GM18520 (cell line): Measurements from ENCODE around the gene RAB11FIP2.

Source experiments
- ATAC-seq: cut with Tn5 transposase; IDR thresholded peaks from one replicate; pipeline ENCODE4 v1.9.1; 2021; ENCODE audit not compliant: unreplicated experiment

Gene RAB11FIP2

DNA sequence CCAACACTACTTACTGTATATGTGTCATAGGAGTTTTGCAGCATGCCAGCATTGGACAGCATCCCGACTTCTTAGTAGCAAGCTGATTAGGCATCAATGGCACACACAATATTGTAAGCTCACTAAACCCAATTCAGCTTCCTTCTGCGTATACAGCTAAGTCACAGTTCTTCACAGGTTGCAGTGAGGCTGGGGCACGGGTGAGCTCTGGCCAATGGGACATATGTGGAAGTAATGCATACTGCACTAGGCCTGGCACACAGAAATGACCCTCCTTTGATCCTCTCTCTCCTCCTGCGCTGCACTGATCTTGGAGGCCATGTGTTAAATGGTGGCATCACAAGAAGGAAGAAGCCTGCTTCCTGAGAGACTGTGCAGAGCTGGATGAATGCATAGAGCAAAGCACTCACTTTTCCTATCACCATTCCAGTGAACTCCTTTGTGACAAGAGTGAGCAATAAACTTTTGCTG, 11.9 kb downstream of the RAB11FIP2 start:
- ATAC-seq = no peak

DNA sequence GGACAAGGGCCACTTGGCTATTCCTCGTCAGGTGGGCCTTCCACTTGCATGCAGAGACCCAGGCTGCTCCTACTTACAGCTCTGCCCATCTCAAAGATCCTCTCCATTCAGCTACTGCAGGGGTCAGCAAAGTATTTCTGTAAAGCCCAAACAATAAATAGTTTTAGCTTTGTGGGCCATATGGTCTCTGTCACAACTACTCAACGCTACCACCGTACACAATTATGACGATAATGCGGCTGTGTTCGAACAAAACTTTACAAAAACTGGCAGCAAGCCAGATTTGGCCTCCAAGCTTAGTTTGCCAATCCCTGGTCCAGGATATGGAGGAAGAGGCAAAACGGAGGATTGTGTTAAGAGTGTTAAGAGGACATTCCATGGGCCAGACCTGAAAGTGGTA, 12.8 kb downstream of the RAB11FIP2 start:
- no peak for ATAC-seq

DNA sequence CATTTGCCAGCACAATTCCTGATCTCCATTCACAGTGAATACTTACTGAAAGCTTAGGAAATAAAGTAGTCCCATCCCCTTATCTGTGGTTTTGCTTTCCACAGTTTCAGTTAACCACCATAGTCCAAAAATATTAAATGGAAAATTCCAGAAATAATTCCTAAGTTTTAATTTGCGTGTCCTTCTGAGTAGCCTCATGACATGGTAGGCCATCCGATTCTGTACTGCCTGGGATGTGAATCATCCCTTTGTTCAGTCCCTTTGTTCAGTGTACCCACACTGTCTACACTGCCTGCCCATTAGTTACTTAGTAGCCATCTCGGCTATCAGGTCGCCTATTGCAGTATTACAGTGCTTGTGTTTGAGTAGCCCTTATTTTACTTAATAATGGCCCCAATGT, 14.2 kb downstream of the RAB11FIP2 start:
- no peak for ATAC-seq

DNA sequence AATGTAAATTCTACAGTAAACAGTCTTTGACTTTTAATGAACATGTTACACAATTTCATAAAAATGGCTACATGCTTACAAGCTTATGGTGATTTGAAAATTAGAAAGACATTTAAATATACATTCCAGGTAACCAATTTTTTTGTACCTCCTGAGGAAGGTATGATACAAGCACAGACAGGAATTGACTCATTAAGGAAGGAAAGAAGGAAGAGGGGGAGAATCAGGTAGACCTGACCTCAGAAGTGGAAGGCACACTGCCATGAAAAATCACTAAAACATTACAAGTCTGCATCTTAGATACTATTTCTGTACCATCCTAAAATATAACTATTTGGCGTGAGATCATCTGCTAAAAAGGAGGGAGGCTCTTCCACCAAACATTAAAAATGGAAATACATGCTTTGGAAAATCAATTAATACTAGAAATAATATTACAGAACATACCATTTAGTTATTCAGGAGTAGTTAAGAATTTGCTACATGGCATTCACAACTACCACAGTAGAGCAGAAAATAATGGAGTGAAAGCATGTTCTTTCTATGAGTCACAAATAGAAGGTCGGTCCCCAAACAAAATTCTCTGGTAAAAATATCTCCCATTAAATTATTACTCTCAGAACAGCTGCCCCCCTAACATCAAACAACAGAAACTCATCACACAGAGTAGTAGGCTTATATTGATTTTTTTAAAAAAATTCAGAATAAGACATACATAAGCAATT, 15.2 kb downstream of the RAB11FIP2 start:
- ATAC-seq = no peak

DNA sequence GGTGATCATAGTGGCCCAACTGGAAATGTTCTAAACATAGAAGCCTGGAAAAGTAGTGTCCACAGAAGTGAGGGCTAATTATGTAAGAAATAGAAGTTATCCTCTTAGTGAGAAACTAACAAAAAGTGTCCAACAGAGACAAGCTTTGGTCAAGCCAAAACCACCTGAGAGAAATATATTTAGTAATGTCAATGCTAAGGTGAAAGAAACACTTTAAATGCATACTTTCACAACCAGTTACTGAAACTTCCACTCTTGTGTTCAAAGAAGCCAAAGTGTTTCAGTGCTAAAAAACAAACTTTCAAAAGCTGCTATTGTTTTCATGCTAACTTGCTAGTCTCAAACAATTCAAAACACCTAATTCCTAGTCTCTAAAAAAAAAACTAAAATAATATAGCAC, 18.1 kb downstream of the RAB11FIP2 start:
- ATAC-seq = peak; percentile 93

DNA sequence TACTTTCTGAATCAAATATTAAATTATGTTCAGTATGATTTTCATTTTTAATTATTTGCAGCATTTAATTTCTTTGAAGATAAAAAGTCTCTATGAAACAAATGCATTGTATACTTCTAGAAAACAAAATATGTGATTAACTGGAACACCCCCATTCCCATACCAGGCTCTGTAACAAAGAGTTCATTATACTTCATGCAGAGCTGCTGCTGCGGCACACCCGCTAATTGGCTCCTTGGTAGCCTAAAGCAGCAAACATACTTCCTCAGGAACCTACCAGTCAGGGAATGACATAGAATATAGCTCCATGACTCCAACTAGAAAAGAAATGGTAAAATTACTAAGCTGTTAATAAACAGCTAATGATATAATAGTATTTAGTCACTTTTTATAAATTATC, 19.3 kb downstream of the RAB11FIP2 start:
- no peak for ATAC-seq

DNA sequence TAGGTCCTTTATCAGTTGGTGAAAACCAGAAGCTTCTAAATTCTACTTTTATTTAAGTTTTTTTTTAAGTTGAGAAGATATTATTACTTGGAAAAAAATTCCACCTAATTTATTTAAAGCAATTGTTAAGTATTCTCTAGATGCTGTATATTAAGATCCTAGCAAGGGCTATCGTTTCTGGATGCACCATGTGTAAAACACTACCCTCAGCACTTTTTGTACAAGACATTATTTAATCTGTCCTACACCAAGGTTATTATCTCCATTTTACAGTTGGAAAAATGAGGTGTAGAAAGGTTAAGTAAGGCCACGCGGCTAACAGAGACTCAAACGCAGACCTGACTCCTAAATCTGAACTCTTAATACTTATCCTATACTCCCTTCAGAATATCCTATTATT, 19.8 kb downstream of the RAB11FIP2 start:
- ATAC-seq = no peak

DNA sequence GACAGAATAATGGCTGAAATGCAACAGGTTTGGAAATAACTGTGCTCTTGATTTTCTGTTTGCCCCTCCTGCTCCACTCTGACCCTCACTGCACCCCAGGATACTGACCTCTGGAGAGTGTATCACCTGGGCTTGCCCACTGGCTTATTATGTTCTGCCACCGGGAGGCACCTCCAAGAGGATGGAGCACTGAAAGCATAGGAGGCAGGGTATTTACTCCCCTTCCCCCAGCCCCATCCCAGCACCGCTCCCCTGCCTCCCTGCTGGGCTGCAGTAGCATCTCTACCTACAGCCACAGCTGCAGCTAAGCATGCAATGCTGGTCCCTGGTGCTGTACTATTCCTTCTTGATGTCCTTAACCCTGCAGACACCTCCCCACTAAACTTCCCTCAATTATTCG, 26.4 kb downstream of the RAB11FIP2 start:
- no peak for ATAC-seq

DNA sequence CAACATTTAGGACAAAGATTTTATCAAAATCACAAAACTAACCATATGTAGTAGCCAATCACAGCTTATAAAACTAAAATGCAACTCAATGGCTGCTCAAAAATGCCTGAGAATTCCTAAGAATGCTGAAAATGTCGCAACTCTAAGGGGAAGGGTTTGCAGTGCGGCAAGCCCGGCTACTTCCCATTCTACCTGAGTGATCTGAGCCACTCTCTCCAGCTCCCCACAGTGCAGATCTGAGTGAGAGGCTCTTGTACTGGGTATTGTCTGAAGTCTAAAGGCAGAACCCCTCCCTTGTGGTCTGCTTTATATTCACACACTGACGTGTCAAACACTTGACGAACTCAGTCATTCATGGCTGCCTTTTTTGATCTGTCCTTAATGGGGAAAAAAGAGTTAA, 28.9 kb downstream of the RAB11FIP2 start:
- no peak for ATAC-seq

DNA sequence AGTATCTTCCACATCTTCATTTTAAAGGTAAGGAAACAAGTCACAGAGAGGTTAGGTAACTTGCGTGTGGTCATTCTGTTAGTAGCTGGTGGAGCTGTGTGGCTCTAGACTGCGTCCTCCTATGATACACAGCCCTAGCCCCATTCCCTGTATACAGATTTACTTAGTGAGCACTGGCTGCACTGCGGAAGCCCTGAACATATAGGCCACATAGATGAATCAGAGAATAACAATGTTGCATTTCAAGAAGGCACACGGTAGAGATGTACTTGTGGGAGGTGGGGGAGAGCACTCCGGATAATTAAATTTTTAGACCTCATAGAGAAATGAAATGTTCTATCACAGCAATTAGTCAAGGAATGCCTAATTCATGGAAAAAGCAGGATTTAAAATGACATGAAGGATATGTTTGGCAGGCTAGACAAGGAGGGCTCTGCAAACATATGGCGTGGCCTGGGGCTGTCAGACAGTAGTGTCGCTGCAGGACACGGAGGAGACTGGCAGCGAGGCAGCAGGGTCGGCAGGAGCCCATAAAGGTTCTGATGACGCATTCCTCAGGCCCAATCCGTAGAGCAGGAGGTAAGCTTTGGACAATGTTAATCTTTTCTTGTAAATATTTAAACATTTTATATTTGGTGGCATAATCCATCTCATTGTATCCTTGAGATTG, 29.5 kb downstream of the RAB11FIP2 start:
- no peak for ATAC-seq

DNA sequence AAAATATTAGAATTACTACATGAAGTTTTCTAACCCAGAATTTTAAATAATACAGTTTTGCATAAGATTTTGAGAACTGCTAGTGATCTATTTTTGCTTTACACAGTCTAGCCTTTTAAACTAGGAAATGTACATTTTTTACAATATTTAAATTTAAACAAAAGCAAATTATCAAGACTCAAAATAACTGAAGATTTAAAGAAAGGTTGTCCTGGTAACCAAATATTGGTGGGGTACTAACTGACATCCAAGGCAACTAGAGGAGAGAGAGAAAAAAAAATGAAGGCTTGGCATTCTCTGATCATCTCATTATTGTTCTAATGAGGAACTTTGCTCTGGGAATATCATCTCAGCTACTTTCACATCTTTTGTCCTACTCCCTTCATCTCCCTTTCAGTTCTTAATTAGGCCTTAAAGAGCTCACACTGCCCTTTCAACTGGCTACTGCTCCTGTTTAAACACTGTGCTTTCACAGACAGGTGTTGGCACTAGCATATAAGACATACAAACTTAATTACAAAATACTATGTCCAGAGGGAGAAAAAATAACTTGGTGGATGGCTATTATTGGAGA, 33.7 kb downstream of the RAB11FIP2 start:
- ATAC-seq = no peak

DNA sequence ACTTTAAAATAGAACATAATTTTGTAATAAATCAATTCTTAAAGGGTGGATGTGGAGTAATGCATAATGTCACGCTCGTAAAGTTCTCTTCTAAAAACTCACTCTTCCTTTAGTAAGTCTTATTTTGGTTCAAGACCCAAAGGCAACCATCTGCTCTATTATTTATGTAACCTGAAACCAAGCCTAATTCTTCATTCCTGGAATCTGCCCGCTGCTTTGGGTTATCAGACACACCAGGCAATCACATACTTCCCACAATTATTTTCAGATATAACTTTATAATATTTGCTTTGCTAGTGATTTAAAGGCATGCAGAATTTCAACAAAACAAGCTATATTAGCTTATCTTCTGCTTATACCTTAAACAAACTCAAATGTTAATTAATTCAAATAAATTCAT, 39.0 kb downstream of the RAB11FIP2 start:
- ATAC-seq = no peak

DNA sequence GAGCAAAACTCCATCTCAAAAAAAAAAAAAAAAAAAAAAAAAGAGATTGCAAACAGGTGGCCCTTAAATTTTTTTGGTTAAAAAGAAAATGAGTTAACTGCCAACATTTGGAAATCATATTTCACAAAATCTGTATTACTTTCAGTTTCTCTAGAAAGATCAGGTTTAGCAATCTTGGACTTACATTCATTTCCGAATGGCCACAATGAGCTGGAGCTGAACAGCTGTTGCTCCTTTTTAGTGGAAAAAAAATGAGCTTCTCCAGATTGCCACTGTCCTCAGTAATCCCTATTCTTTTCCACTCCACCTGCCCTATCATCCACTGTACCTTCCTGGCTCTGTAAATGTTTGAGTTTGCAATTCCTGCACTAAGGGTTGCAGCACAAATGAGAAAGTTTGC, 43.6 kb downstream of the RAB11FIP2 start:
- no peak for ATAC-seq

DNA sequence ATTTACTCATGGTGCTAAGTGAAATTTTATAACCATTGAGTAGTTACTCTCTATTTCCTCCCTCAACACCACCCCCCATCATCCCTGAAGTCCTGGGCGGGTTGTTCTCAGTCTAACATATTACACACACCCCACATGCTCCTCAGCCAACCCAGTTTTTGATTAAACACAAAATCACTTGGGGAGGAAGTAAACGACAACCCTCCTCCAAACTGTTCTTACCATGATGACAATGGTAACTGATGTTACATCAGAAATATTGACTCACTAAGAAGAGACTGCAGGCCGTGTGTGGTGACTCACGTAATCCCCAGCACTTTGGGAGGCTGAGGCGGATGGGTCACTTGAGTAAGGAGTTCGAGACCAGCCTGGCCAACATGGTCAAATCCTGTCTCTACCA, 44.2 kb downstream of the RAB11FIP2 start:
- no peak for ATAC-seq

DNA sequence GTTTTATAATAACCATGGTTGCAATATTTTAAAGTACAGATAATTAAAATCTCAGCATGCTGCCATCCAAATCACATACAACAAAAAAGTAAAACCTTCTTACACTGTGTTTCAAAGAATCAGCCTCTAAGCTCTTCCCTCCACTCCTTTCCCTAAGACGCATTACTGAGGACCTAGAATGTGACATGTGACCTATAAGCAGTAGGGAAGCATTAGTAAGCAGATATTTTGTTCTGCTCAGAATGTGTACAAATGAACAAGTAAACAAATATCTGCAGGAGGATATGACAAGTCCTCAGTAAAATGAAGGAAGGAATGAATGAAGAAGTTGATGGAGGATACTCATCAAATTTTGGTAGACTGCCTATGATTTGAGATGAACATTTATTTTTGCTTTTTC, 49.1 kb downstream of the RAB11FIP2 start:
- no peak for ATAC-seq

DNA sequence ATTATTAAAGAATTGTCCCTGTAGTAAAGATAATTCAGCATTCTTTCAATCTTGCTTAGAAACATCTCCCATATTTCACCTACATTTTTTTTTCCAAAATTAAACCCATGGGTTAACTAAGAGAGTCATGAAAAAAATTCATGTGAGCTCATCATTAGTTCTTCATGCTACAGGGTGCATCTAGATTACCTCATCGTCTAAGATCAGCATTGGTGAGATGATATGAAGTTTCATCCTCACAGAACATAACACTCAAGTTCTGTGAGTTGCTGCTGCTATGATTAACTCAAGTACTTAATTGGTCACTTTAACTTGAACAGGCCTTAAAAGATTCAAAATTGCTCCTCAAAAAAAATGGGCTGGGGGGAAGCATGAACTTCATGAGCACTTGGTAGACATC, 50.0 kb downstream of the RAB11FIP2 start:
- ATAC-seq = no peak

DNA sequence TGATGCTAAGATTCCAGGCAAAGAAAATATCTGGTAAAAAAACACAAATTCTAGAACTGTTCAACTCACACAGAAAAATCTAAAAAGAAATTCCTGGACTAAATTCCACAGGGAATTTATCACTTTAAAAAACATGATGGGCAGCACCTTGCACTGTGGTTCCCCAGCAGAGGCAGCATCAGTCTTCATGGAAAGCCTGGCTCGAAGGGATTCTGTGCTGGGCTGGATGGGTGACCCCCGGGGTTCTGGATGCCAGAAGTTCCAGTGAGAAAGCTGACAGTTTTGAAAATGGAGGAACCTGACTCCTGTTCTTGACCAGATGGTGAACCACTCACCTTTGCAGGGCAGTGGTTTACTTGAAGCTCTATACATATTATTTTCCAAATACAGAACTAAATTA, 52.0 kb downstream of the RAB11FIP2 start:
- no peak for ATAC-seq

DNA sequence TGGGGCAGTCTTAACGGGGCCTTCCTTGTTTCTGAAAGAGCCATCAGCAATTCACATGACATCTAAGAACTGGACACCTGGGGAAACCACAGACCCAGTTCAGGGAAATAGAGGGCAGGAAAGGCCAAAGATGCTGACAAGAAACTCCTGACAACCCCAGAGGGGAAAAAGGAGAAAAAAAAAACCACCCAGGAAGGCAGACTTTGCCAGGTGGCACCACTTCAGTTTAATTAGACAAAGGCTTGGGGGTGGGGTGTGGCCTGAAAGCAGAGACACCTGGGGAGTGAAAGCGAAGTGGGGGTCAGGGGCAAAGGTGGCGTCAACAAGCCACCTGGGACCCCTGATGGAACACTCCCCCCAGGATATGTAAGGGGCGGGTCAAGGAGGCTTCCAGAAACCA, 53.6 kb downstream of the RAB11FIP2 start:
- no peak for ATAC-seq

DNA sequence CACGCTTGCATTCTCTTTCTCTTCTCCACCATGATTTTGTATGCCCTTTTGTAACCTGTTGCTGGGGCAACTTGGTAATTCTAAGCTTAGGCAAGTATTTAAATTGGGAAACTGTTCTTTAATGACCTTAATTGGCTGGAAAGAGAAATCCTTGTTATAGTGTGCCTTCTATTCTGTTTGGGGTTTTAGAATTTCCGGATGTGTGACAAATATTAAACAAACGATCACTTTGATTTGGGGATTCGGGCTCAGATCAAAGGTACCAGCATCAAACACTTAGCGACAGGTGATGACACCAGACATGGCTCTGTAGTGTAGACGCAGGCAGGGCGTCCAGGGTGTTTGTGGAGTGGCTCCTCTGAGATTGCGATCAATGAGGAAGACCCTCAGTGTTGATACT, 55.0 kb downstream of the RAB11FIP2 start:
- ATAC-seq = no peak

DNA sequence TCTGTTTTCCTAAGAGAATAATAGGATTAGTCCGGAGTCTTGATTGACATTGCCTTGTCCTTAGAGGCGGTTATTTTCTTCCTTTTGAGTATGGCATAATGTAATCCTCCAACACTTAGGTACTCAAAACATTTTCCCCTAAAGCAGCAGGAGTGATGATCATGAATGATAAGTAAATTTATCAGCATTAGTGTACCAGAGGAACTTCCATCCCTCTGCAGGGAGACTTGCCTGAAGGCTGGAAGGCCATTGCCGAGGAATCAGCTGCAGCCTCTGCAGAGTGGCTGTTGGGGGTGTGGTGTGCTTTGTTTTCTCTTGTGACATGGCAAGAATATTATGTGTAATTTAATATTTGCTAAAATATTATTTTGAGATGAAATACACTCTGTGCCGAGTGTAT, 56.8 kb downstream of the RAB11FIP2 start:
- ATAC-seq = no peak

DNA sequence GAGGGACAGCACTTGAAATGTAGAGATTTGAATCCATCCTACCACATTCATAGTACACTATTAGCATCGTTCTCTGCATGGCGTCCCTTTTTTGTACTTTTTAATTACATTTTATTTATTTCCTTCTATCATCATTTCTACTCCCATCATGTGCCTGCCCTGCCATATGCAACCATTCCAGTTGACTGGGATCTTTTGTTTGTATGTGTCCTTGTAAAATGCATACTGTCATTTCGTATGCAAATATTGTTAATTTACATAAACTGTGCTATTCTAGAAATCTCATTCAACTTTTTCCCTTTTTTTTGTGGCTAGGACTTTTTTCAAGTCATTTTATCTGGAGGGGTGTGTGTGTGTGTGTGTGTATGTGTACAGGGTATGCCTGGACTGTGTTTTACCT, 57.9 kb downstream of the RAB11FIP2 start:
- no peak for ATAC-seq

DNA sequence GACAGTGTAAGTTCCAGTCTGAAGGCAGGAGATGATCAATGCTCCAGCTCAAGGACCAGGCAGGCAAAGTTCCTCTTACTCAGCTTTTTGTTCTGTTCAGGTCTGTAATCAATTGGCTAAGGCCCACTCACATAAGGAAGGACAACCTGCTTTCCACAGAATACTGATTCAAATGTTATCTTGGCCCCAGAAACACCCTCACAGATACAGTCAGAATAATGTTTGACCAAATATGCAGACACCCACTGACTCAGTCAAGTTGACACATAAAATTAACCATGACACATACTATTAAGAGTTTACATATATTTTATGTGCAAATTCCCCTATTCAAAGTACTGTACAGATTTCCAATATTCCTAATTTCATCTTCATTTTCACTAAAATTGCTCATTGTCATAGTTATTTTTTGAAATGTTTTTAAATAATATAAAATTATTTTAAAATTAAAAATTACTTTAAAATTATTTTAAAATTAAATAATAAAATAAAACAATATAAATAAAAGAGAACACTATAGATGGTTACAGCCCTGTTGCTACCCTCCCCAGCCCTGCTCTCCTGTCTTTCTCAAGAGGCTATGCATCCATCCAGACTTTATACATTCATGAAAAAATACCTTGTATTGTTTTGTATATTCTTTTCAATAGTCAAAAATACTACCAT, 59.4 kb downstream of the RAB11FIP2 start:
- ATAC-seq = no peak
